Ectodermal cell (in vitro differentiated cells): ENCODE data around the gene SLC39A9.

Experiments used
- H3K27ac ChIP-seq: 2 replicates; pipeline ENCODE4 v1.7.0; 2013; ENCODE audit warnings: mild to moderate bottlenecking, low read depth, low read length; ENCODE audit not compliant: insufficient read depth, poor library complexity, severe bottlenecking
- H3K27me3 ChIP-seq: 2 replicates; pipeline ENCODE4 v1.7.0; 2013; ENCODE audit warnings: mild to moderate bottlenecking, low read length; ENCODE audit not compliant: insufficient read depth, control insufficient read depth, poor library complexity, severe bottlenecking
- H3K36me3 ChIP-seq: one replicate; pipeline ENCODE4 v1.7.0; 2013; ENCODE audit warnings: low read length; ENCODE audit not compliant: control insufficient read depth, insufficient read depth
- H3K4me1 ChIP-seq: one replicate; pipeline ENCODE4 v1.7.0; 2013; ENCODE audit warnings: low read length; ENCODE audit not compliant: control insufficient read depth, insufficient read depth
- H3K4me3 ChIP-seq: 2 replicates; pipeline ENCODE4 v1.7.0; 2013; ENCODE audit warnings: low read depth, low read length, control low read depth; ENCODE audit not compliant: insufficient read depth
- H3K9me3 ChIP-seq: 2 replicates; pipeline ENCODE4 v1.7.0; 2013; ENCODE audit warnings: mild to moderate bottlenecking, low read length, moderate library complexity; ENCODE audit not compliant: control insufficient read depth
- WGBS, 2 experiments: methylation state at CpG; one replicate each; pipeline ENCODE4 v1.1.7; 2013; ENCODE audit warnings: missing lambda C conversion rate in 2 of 2; 5-methylcytosine and 5-hydroxymethylcytosine counted together

Gene SLC39A9

GRCh38 chr14:69392481-69392880, 6.0 kb upstream of the SLC39A9 start:
- no peak overlapping the region for H3K4me3 ChIP-seq
- WGBS, 2 experiments: 94% methylated on average over 3 of the region's 3 CpGs
- H3K27ac ChIP-seq: no peak overlapping the region
- no peaks in the 10 kb centered on the region for H3K27me3 ChIP-seq
- H3K9me3 ChIP-seq: no peaks in the 10 kb centered on the region
- H3K36me3 ChIP-seq: peaks cover 54% of the 10 kb centered on the region
- peaks cover 4% of the 10 kb centered on the region for H3K4me1 ChIP-seq

GRCh38 chr14:69395929-69396328, 2.6 kb upstream of the SLC39A9 start:
- 95 to 99% methylated on average over 4 of the region's 4 CpGs for WGBS, 2 experiments
- Histone ChIP-seq H3K27ac (no peak overlapping the region), H3K4me1 (peaks cover 9% of the 10 kb centered on the region), H3K36me3 (peaks cover 41% of the 10 kb centered on the region), H3K27me3 (no peaks in the 10 kb centered on the region), H3K4me3 (no peak overlapping the region), H3K9me3 (no peaks in the 10 kb centered on the region)

GRCh38 chr14:69398818-69399210, 322 bp downstream of the SLC39A9 start:
- H3K36me3 ChIP-seq: peaks cover 18% of the 10 kb centered on the region
- 1% methylated on average over 18 of the region's 18 CpGs for WGBS, 2 experiments
- no peaks in the 10 kb centered on the region for H3K27me3 ChIP-seq
- peak overlapping the region; percentile 99 for H3K4me3 ChIP-seq
- no peak overlapping the region for H3K27ac ChIP-seq
- H3K4me1 ChIP-seq: peaks cover 12% of the 10 kb centered on the region
- no peaks in the 10 kb centered on the region for H3K9me3 ChIP-seq

GRCh38 chr14:69399750-69400149, 1.3 kb downstream of the SLC39A9 start:
- Histone ChIP-seq H3K36me3 (peaks cover 14% of the 10 kb centered on the region), H3K4me1 (peaks cover 12% of the 10 kb centered on the region), H3K27me3 (no peaks in the 10 kb centered on the region), H3K27ac (no peak overlapping the region), H3K9me3 (no peaks in the 10 kb centered on the region), H3K4me3 (peak overlapping the region; percentile 99)
- 92 to 93% methylated on average over 8 of the region's 8 CpGs for WGBS, 2 experiments

- peak overlapping the region; percentile 99 for H3K4me3 ChIP-seq
- H3K27me3 ChIP-seq: no peaks in the 10 kb centered on the region
- H3K9me3 ChIP-seq: no peaks in the 10 kb centered on the region
- WGBS, 2 experiments: 86 to 91% methylated on average over 6 of the region's 6 CpGs
- peaks cover 10% of the 10 kb centered on the region for H3K36me3 ChIP-seq
- H3K4me1 ChIP-seq: peaks cover 12% of the 10 kb centered on the region
- H3K27ac ChIP-seq: no peak overlapping the region
Observed at GRCh38 chr14:69400154-69400553, 1.7 kb downstream of the SLC39A9 start.

- Histone ChIP-seq H3K36me3 (no peaks in the 10 kb centered on the region), H3K4me3 (no peak overlapping the region), H3K27ac (no peak overlapping the region), H3K9me3 (no peaks in the 10 kb centered on the region), H3K4me1 (peaks cover 8% of the 10 kb centered on the region), H3K27me3 (no peaks in the 10 kb centered on the region)
- WGBS, 2 experiments: 96 to 100% methylated on average over 1 to 2 of the region's 2 CpGs
Observed at GRCh38 chr14:69401841-69402240, 3.3 kb downstream of the SLC39A9 start.

GRCh38 chr14:69404478-69404877, 6.0 kb downstream of the SLC39A9 start:
- Histone ChIP-seq H3K27me3 (no peaks in the 10 kb centered on the region), H3K9me3 (no peaks in the 10 kb centered on the region), H3K4me1 (peaks cover 7% of the 10 kb centered on the region), H3K4me3 (no peak overlapping the region), H3K27ac (no peak overlapping the region), H3K36me3 (no peaks in the 10 kb centered on the region)
- 86% methylated on average over 1 of the region's 3 CpGs; no CpG with 5 or more reads in 1 of the 2 experiments for WGBS, 2 experiments

GRCh38 chr14:69404883-69405282, 6.4 kb downstream of the SLC39A9 start:
- H3K9me3 ChIP-seq: no peaks in the 10 kb centered on the region
- no peaks in the 10 kb centered on the region for H3K27me3 ChIP-seq
- WGBS, 2 experiments: 86 to 94% methylated on average over 4 of the region's 5 CpGs

GRCh38 chr14:69405762-69406161, 7.3 kb downstream of the SLC39A9 start:
- H3K27me3 ChIP-seq: no peaks in the 10 kb centered on the region
- no peak overlapping the region for H3K4me3 ChIP-seq
- peaks cover 3% of the 10 kb centered on the region for H3K4me1 ChIP-seq
- no peaks in the 10 kb centered on the region for H3K9me3 ChIP-seq
- no peaks in the 10 kb centered on the region for H3K36me3 ChIP-seq
- H3K27ac ChIP-seq: no peak overlapping the region

More at GRCh38 chr14:69404883-69405282, 6.4 kb downstream of the SLC39A9 start:
- H3K36me3 ChIP-seq: no peaks in the 10 kb centered on the region
- peaks cover 7% of the 10 kb centered on the region for H3K4me1 ChIP-seq
- H3K27ac ChIP-seq: no peak overlapping the region
- no peak overlapping the region for H3K4me3 ChIP-seq

GRCh38 chr14:69408331-69408960, 10.0 kb downstream of the SLC39A9 start:
- no peak overlapping the region for H3K4me3 ChIP-seq
- H3K27me3 ChIP-seq: no peaks in the 10 kb centered on the region
- 94 to 100% methylated on average over 1 to 2 of the region's 2 CpGs for whole genome bisulfite sequencing, 2 experiments
- H3K27ac ChIP-seq: no peak overlapping the region
- H3K4me1 ChIP-seq: no peaks in the 10 kb centered on the region
- H3K36me3 ChIP-seq: no peaks in the 10 kb centered on the region
- H3K9me3 ChIP-seq: no peaks in the 10 kb centered on the region

GRCh38 chr14:69413483-69413882, 15.0 kb downstream of the SLC39A9 start:
- WGBS, 2 experiments: 90 to 100% methylated on average over 1 of the region's 2 CpGs
- no peaks in the 10 kb centered on the region for H3K9me3 ChIP-seq

More at GRCh38 chr14:69413483-69413882, 15.0 kb downstream of the SLC39A9 start:
- H3K27ac ChIP-seq: no peak overlapping the region
- H3K4me3 ChIP-seq: no peak overlapping the region
- H3K4me1 ChIP-seq: no peaks in the 10 kb centered on the region
- no peaks in the 10 kb centered on the region for H3K36me3 ChIP-seq
- H3K27me3 ChIP-seq: no peaks in the 10 kb centered on the region
